Vagina (tissue), 2 donors: ENCODE results near the gene CEBPG.

ENCODE experiments used
- POLR2A ChIP-seq, 2 donors: fragments of 450-650 bp; IDR thresholded peaks; one replicate each; pipeline ENCODE4 v1.6.1; 2017; ENCODE audit warnings: antibody characterized with exemption in 2 of 2, mild to moderate bottlenecking in 2 of 2, moderate library complexity in 2 of 2
- POLR2AphosphoS5 ChIP-seq, 2 donors: sonication (generic); formaldehyde crosslinking; IDR thresholded peaks; one replicate each; pipeline ENCODE4 v1.9.0; 2017; ENCODE audit warnings: antibody characterized with exemption in 2 of 2, mild to moderate bottlenecking in 2 of 2, low read depth in 1 of 2; ENCODE audit not compliant: insufficient read depth in 1 of 2
- TF ChIP-seq, protein P1 (sequence below), 3 experiments: fragments of 450-650 bp in 2 of 3; fragments of 200-600 bp in 1 of 3; sonication (generic) in 1 of 3; IDR thresholded peaks; one replicate each; pipeline ENCODE4 v1.5.1; 2017 to 2019; ENCODE audit warnings: antibody characterized with exemption in 3 of 3, mild to moderate bottlenecking in 2 of 3, moderate library complexity in 2 of 3

DNA sequence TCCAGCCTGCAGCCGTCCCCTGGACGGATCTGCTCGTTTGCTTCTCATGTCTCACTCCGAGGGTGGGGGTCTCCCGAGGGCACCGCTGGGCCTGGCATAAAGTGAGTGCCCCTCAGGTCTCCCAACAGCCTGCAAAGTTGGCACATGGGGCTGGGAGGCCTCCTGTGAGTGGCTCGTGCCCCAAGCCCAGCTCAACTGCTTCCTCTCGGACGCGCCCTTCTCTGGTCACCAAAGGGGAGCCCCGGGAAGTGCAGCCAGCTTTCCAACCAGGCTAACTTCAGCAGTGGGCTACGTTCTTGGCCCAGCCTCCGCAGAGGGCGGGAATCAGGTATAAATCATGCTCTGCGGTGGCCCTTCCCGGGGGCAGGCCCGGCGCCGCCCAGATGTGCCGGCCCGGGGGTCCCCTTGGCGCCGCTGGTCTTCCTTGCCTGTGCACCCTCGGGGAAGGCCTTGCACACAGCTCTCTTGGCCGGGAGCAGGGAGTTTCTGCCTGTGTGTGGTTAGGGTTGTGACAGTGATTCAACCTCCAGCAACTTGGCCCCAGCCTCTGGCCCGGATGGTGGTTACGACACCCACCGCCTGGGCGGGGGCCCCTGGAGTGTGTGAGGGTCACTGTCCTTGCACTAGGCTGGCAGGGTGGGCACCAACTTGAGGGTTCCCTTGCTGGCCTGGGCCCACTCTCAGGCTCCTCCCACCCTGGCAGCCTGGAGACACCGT, 20.7 kb downstream of the CEBPG start:
- TF ChIP-seq, protein P1, sequence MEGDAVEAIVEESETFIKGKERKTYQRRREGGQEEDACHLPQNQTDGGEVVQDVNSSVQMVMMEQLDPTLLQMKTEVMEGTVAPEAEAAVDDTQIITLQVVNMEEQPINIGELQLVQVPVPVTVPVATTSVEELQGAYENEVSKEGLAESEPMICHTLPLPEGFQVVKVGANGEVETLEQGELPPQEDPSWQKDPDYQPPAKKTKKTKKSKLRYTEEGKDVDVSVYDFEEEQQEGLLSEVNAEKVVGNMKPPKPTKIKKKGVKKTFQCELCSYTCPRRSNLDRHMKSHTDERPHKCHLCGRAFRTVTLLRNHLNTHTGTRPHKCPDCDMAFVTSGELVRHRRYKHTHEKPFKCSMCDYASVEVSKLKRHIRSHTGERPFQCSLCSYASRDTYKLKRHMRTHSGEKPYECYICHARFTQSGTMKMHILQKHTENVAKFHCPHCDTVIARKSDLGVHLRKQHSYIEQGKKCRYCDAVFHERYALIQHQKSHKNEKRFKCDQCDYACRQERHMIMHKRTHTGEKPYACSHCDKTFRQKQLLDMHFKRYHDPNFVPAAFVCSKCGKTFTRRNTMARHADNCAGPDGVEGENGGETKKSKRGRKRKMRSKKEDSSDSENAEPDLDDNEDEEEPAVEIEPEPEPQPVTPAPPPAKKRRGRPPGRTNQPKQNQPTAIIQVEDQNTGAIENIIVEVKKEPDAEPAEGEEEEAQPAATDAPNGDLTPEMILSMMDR (IDR thresholded peaks at IDR 0.05): no peak
- TF ChIP-seq POLR2AphosphoS5 (IDR thresholded peaks at IDR 0.05; ENCODE audit: insufficient read depth in 1 of 2, low read depth in 1 of 2) (peak in 1 of 2 donors; percentile 72), POLR2A (IDR thresholded peaks at IDR 0.05) (no peak)
